ENCODE data around the gene NCBP2L.

The NCBP2L gene

GRCh38 chrX:107777536-107777832 lies at the start of gene NCBP2L:
TSS of gene NCBP2L (plus strand) at chrX:107777733. CDS start at chrX:107794221, 16,488 bp downstream.
- no peak for DNase-seq

- no peak for DNase-seq
These were observed 49.0 kb upstream of the NCBP2L start for GRCh38 chrX:107728371-107729099.

- no peak for DNase-seq
These were observed 47.8 kb upstream of the NCBP2L start for GRCh38 chrX:107729558-107730297.

- DNase-seq: no peak
These were observed 47.3 kb upstream of the NCBP2L start for GRCh38 chrX:107730298-107730655.

GRCh38 chrX:107730991-107731766 lies 46.4 kb upstream of the NCBP2L start:
- peak; percentile 12 for DNase-seq

GRCh38 chrX:107731831-107732502 lies 45.6 kb upstream of the NCBP2L start:
- DNase-seq: peak; percentile 80

GRCh38 chrX:107733686-107734085 lies 43.8 kb upstream of the NCBP2L start:
- DNase-seq: no peak

- DNase-seq: no peak
These were observed 42.9 kb upstream of the NCBP2L start for GRCh38 chrX:107734646-107735045.

GRCh38 chrX:107736781-107737531 lies 40.6 kb upstream of the NCBP2L start:
- DNase-seq: no peak

- DNase-seq: no peak
These were observed 39.3 kb upstream of the NCBP2L start for GRCh38 chrX:107738272-107738671.

GRCh38 chrX:107738768-107739167 lies 38.8 kb upstream of the NCBP2L start:
- DNase-seq: no peak

- DNase-seq: no peak
These were observed 38.0 kb upstream of the NCBP2L start for GRCh38 chrX:107739541-107739940.

- no peak for DNase-seq
These were observed 36.1 kb upstream of the NCBP2L start for GRCh38 chrX:107741404-107741790.

GRCh38 chrX:107742700-107743191 lies 34.8 kb upstream of the NCBP2L start:
- DNase-seq: no peak

GRCh38 chrX:107743995-107744394 lies 33.5 kb upstream of the NCBP2L start:
- no peak for DNase-seq

- DNase-seq: no peak
These were observed 32.7 kb upstream of the NCBP2L start for GRCh38 chrX:107744868-107745267.

- DNase-seq: peak; percentile 67
These were observed 29.9 kb upstream of the NCBP2L start for GRCh38 chrX:107747596-107748161.

GRCh38 chrX:107748506-107748905 lies 29.0 kb upstream of the NCBP2L start:
- DNase-seq: no peak

- no peak for DNase-seq
These were observed 27.3 kb upstream of the NCBP2L start for GRCh38 chrX:107750263-107750662.

GRCh38 chrX:107750861-107751445 lies 26.6 kb upstream of the NCBP2L start:
- no peak for DNase-seq

GRCh38 chrX:107752043-107752442 lies 25.5 kb upstream of the NCBP2L start:
- no peak for DNase-seq

GRCh38 chrX:107752714-107753113 lies 24.8 kb upstream of the NCBP2L start:
- no peak for DNase-seq

Data from HCEC 1CT (cell line).